DOHH2 (cell line): ENCODE results near the gene NID1.

Experiments
- CTCF ChIP-seq: fragments of 200-600 bp; sonication (generic); IDR thresholded peaks from one replicate; pipeline ENCODE4 v1.5.1; 2014; ENCODE audit warnings: antibody characterized with exemption, mild to moderate bottlenecking, low read depth, low read length; ENCODE audit not compliant: poor library complexity, severe bottlenecking
- EZH2phosphoT487 ChIP-seq: fragments of 200-600 bp; sonication (generic); IDR thresholded peaks from 2 replicates; pipeline ENCODE4 v1.6.1; 2017; ENCODE audit warnings: borderline replicate concordance, mild to moderate bottlenecking, antibody characterized with exemption, low read length, moderate library complexity, mixed read lengths

GRCh38 chr1:236010443-236010842, 54.4 kb downstream of the NID1 start:
- TF ChIP-seq CTCF (no peak), EZH2phosphoT487 (no peak)
